DOHH2 (cell line): Measurements from ENCODE around the gene ABHD1.
"Not testable (repeated sequence)": the region's sequence is repeated elsewhere in the genome, so short reads cannot be mapped to it uniquely, and the experiment has no call there.

Source experiments
- H3F3A ChIP-seq: fragments of 200-600 bp; sonication (generic), shearing (Covaris generic); 2 replicates; pipeline ENCODE4 v1.6.0; 2016; ENCODE audit warnings: antibody characterized with exemption, mild to moderate bottlenecking; ENCODE audit not compliant: control insufficient read depth, insufficient read depth
- H3K27ac ChIP-seq: fragments of 200-600 bp; sonication (generic); 2 replicates; pipeline ENCODE4 v1.5.1; 2014; ENCODE audit warnings: low read depth, mild to moderate bottlenecking, low read length, moderate library complexity
- H3K27me3 ChIP-seq: fragments of 200-600 bp; sonication (generic); 2 replicates; pipeline ENCODE4 v1.6.1; 2014; ENCODE audit warnings: mild to moderate bottlenecking, low read length, mixed read lengths; ENCODE audit not compliant: control insufficient read depth
- H3K36me3 ChIP-seq: fragments of 200-600 bp; sonication (generic); 2 replicates; pipeline ENCODE4 v1.6.1; 2014; ENCODE audit warnings: mild to moderate bottlenecking, low read length, moderate library complexity, mixed read lengths; ENCODE audit not compliant: control insufficient read depth
- H3K4me1 ChIP-seq: fragments of 200-600 bp; sonication (generic); 2 replicates; pipeline ENCODE4 v1.6.1; 2014; ENCODE audit warnings: mild to moderate bottlenecking, low read length, mixed read lengths; ENCODE audit not compliant: control insufficient read depth
- H3K4me2 ChIP-seq: fragments of 200-600 bp; sonication (generic); 2 replicates; pipeline ENCODE4 v1.6.0; 2014; ENCODE audit warnings: mild to moderate bottlenecking, low read length, moderate library complexity
- H3K4me3 ChIP-seq: fragments of 200-600 bp; sonication (generic); 2 replicates; pipeline ENCODE4 v1.5.1; 2014; ENCODE audit warnings: mild to moderate bottlenecking, low read length, mixed read lengths
- H3K79me2 ChIP-seq: fragments of 200-600 bp; sonication (generic); 2 replicates; pipeline ENCODE4 v1.6.1; 2014; ENCODE audit warnings: mild to moderate bottlenecking, low read length, mixed read lengths; ENCODE audit not compliant: control insufficient read depth
- H3K9me2 ChIP-seq: fragments of 200-600 bp; sonication (generic); replicated peaks from 2 replicates; pipeline ENCODE4 v1.6.1; 2014; ENCODE audit warnings: mild to moderate bottlenecking, low read length, mixed read lengths; ENCODE audit not compliant: control insufficient read depth
- H3K9me3 ChIP-seq: fragments of 200-600 bp; sonication (generic); 2 replicates; pipeline ENCODE4 v1.6.1; 2014; ENCODE audit warnings: antibody characterized with exemption, low read length, mixed read lengths; ENCODE audit not compliant: control insufficient read depth, insufficient read depth
- H4K20me1 ChIP-seq: fragments of 200-600 bp; sonication (generic); 2 replicates; pipeline ENCODE4 v1.6.0; 2014; ENCODE audit warnings: low read depth, mild to moderate bottlenecking, antibody characterized with exemption, low read length, moderate library complexity; ENCODE audit not compliant: control insufficient read depth, insufficient read depth
- CTCF ChIP-seq: fragments of 200-600 bp; sonication (generic); IDR thresholded peaks from one replicate; pipeline ENCODE4 v1.5.1; 2014; ENCODE audit warnings: antibody characterized with exemption, mild to moderate bottlenecking, low read depth, low read length; ENCODE audit not compliant: poor library complexity, severe bottlenecking
- EZH2phosphoT487 ChIP-seq: fragments of 200-600 bp; sonication (generic); IDR thresholded peaks from 2 replicates; pipeline ENCODE4 v1.6.1; 2017; ENCODE audit warnings: borderline replicate concordance, mild to moderate bottlenecking, antibody characterized with exemption, low read length, moderate library complexity, mixed read lengths

The ABHD1 gene

GRCh38 chr2:27105981-27106380, 17.6 kb upstream of the ABHD1 start:
- Histone ChIP-seq H3K36me3 (no peaks in the 10 kb centered on the region), H3K79me2 (no peaks in the 10 kb centered on the region), H3K27ac (no peak overlapping the region), H3K4me1 (no peaks in the 10 kb centered on the region), H3K9me3 (no peaks in the 10 kb centered on the region), H3K4me3 (no peak overlapping the region), H3K27me3 (no peaks in the 10 kb centered on the region), H3K4me2 (no peak overlapping the region), H4K20me1 (no peaks in the 10 kb centered on the region), H3F3A (no peaks in the 10 kb centered on the region), H3K9me2 (no peaks in the 10 kb centered on the region)
- TF ChIP-seq CTCF (no peak), EZH2phosphoT487 (no peak)

- Histone ChIP-seq H3F3A (no peaks in the 10 kb centered on the region), H4K20me1 (no peaks in the 10 kb centered on the region), H3K4me1 (no peaks in the 10 kb centered on the region), H3K79me2 (no peaks in the 10 kb centered on the region), H3K4me2 (no peak overlapping the region), H3K27me3 (no peaks in the 10 kb centered on the region), H3K27ac (no peak overlapping the region), H3K9me2 (no peaks in the 10 kb centered on the region), H3K9me3 (no peaks in the 10 kb centered on the region), H3K36me3 (no peaks in the 10 kb centered on the region), H3K4me3 (no peak overlapping the region)
- TF ChIP-seq CTCF (no peak), EZH2phosphoT487 (no peak)
These were observed 15.4 kb upstream of the ABHD1 start for GRCh38 chr2:27108221-27108620.

- Histone ChIP-seq H3K79me2 (no peaks in the 10 kb centered on the region), H3K36me3 (no peaks in the 10 kb centered on the region), H3K27me3 (no peaks in the 10 kb centered on the region), H3K9me2 (no peaks in the 10 kb centered on the region), H4K20me1 (no peaks in the 10 kb centered on the region), H3K9me3 (no peaks in the 10 kb centered on the region), H3K4me2 (no peak overlapping the region), H3K4me3 (no peak overlapping the region), H3K27ac (no peak overlapping the region), H3K4me1 (no peaks in the 10 kb centered on the region), H3F3A (no peaks in the 10 kb centered on the region)
- no peak for TF ChIP-seq CTCF
- TF ChIP-seq EZH2phosphoT487, result no peak
These were observed 14.5 kb upstream of the ABHD1 start for GRCh38 chr2:27109083-27109482.

GRCh38 chr2:27110603-27111352, 12.8 kb upstream of the ABHD1 start:
- not testable (repeated sequence) for H3K9me2 ChIP-seq, H3K79me2 ChIP-seq, H3K27me3 ChIP-seq, H3K27ac ChIP-seq, H3K4me1 ChIP-seq, H3K4me2 ChIP-seq, H3K36me3 ChIP-seq, H3F3A ChIP-seq, H4K20me1 ChIP-seq, H3K4me3 ChIP-seq, H3K9me3 ChIP-seq

GRCh38 chr2:27111392-27112078, 12.1 kb upstream of the ABHD1 start:
- H3K4me2 ChIP-seq, H3K4me1 ChIP-seq, H3K9me3 ChIP-seq, H3F3A ChIP-seq, H3K27ac ChIP-seq, H3K36me3 ChIP-seq, H3K27me3 ChIP-seq, H3K4me3 ChIP-seq, H4K20me1 ChIP-seq, H3K9me2 ChIP-seq, H3K79me2 ChIP-seq: not testable (repeated sequence)
